WI38 (cell line): Measurements from ENCODE around the gene COPS4.
"Not testable (repeated sequence)": the region's sequence is repeated elsewhere in the genome, so short reads cannot be mapped to it uniquely, and the experiment has no call there.

Experiments
- H3K4me3 ChIP-seq: 2 replicates; pipeline ENCODE4 v1.5.1; 2011; ENCODE audit warnings: low read depth, mild to moderate bottlenecking, control low read depth, low read length
- CTCF ChIP-seq: IDR thresholded peaks from 2 replicates; pipeline ENCODE4 v1.5.1; 2012; ENCODE audit warnings: low read depth, mild to moderate bottlenecking, control low read depth, low read length

Gene COPS4

GRCh38 chr4:83080561-83080960 lies 45.6 kb downstream of the COPS4 start:
- no peak for TF ChIP-seq CTCF
- H3K4me3 ChIP-seq: no peak overlapping the region

GRCh38 chr4:83082777-83083176 lies 47.8 kb downstream of the COPS4 start:
- TF ChIP-seq CTCF: no peak
- no peak overlapping the region for H3K4me3 ChIP-seq

- no peak for TF ChIP-seq CTCF
- H3K4me3 ChIP-seq: no peak overlapping the region
Observed at GRCh38 chr4:83083925-83084475, 49.0 kb downstream of the COPS4 start.

GRCh38 chr4:83084956-83085355 lies 50.0 kb downstream of the COPS4 start:
- not testable (repeated sequence) for H3K4me3 ChIP-seq

- no peak for TF ChIP-seq CTCF
- H3K4me3 ChIP-seq: no peak overlapping the region
Observed at GRCh38 chr4:83089410-83090157, 54.6 kb downstream of the COPS4 start.

GRCh38 chr4:83093060-83093640 lies 58.2 kb downstream of the COPS4 start:
- H3K4me3 ChIP-seq: no peak overlapping the region
- no peak for TF ChIP-seq CTCF

GRCh38 chr4:83096397-83096796 lies 61.4 kb downstream of the COPS4 start:
- no peak overlapping the region for H3K4me3 ChIP-seq
- TF ChIP-seq CTCF: no peak
